ENCODE results near the gene TMEM247.

Gene TMEM247

DNA sequence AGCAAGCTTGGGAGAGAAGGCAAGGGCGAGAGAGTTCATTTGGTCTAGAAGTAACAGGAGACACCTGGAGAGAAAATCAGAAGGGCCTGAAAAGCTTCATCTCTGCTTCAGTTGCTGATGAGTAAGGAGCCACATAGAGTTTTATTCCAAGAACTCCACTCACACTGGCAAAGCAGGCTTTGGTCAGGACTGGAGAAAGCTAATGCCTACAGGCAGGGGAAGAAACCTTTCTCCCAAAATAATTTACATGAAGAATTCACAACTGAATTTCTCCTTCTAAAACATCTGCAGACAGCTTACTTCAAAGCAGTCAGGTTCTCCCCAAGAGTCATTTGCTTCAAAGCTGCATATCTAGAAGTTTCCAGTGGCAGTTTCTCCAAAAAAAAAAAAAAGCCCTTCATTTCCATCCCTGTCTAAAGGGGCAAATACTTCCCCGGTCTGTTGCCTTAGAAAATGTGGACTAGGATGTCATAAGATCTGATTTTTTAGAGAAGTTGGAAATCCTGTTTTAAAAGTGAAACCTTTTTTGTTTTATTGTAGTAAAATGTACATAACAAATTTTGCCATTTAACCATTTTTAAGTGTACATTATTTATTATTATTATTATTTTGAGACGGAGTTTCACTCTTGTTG is 46.3 kb downstream of the TMEM247 start:
- no peaks in the 10 kb centered on the region for H3K27me3 Mint-ChIP-seq (ENCODE audit: low read depth)
- H3K27ac Mint-ChIP-seq, result no peak overlapping the region

DNA sequence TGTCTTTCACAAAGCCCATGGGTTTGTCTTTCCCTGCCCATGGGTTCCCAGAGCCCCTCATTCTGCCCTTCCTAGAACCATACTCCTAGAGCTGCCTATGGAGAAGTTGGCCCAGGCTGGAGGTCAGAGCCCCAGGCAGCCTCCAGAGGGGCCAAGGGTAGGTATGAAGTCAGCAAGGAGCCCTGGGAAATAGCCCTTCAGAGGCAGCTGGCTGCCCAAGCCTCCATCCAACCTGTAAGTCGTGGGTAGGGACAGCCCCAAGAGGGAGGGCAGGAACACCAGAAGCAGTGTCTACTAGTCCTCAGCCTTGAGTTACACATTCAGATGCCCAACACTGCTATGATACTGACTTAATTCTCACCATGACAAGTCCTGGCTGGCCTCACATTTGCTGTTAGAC is 49.5 kb downstream of the TMEM247 start:
- Mint-ChIP-seq H3K27me3 (ENCODE audit: low read depth) (no peaks in the 10 kb centered on the region), H3K27ac (no peak overlapping the region), H3K4me1 (ENCODE audit: low read depth) (no peaks in the 10 kb centered on the region), H3K36me3 (ENCODE audit: low read depth) (no peaks in the 10 kb centered on the region), H3K4me3 (no peak overlapping the region), H3K9me3 (no peaks in the 10 kb centered on the region)

More for the DNA sequence above, 46.3 kb downstream of the TMEM247 start:
- Mint-ChIP-seq H3K4me1 (ENCODE audit: low read depth) (no peaks in the 10 kb centered on the region), H3K4me3 (no peak overlapping the region), H3K36me3 (ENCODE audit: low read depth) (no peaks in the 10 kb centered on the region), H3K9me3 (no peaks in the 10 kb centered on the region)

DNA sequence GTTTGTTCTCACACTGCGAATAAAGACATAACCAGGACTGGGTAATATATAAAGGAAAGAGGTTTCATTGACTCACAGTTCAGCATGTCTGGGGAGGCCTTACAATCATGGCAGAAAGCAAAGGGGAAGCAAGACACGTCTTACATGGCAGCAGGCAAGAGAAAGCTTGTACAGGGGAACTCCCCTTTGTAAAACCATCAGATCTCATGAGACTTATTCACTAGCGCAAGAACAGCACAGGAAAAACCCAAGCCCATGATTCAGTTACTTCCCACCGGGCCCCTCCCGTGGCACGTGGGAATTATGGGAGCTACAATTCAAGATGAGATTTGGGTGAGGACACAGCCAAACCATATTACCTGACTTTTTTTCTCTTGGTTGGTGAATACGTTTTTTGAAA is 51.3 kb downstream of the TMEM247 start:
- Mint-ChIP-seq H3K9me3 (no peaks in the 10 kb centered on the region), H3K36me3 (ENCODE audit: low read depth) (peaks cover 5% of the 10 kb centered on the region), H3K4me3 (no peak overlapping the region), H3K27ac (no peak overlapping the region), H3K4me1 (ENCODE audit: low read depth) (peaks cover 12% of the 10 kb centered on the region), H3K27me3 (ENCODE audit: low read depth) (peaks cover 3% of the 10 kb centered on the region)

DNA sequence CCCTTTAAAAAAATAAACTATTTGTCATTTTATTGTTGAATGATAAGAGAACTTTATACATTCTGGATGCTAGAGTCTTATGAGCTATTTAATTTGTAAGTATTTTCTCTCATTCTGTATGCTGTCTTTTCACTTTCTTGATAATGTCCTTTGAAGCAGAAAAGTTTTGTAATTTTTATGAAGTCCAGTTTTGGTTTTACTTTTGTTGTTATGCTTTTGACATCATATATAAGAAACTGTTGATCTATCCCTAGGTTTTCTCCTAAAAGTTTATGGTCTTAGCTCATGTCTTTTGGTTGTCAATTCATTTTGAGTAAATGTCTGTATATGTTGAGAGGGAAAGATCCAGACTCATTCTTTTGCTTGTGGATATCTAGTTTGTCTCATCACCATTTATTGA is 52.5 kb downstream of the TMEM247 start:
- H3K4me1 Mint-ChIP-seq (ENCODE audit: low read depth), result peaks cover 12% of the 10 kb centered on the region
- no peak overlapping the region for H3K27ac Mint-ChIP-seq
- no peak overlapping the region for H3K4me3 Mint-ChIP-seq
- peaks cover 5% of the 10 kb centered on the region for H3K36me3 Mint-ChIP-seq (ENCODE audit: low read depth)
- no peaks in the 10 kb centered on the region for H3K9me3 Mint-ChIP-seq
- H3K27me3 Mint-ChIP-seq (ENCODE audit: low read depth), result peaks cover 3% of the 10 kb centered on the region
